IMR-90 (cell line): ENCODE measurements around the gene CSDE1. TPM values are rescaled to one million over a fixed set of nuclear protein-coding genes. Genes with fewer than 3 reads are reported as not detected.
"Not testable (repeated sequence)": the region's sequence is repeated elsewhere in the genome, so short reads cannot be mapped to it uniquely, and the experiment has no call there.

Experiments used
- ATAC-seq: fragments of 200-7000 bp; cut with Tn5 transposase; 2 replicates; pipeline ENCODE4 v1.9.1; 2020; ENCODE audit warnings: low read depth, mild to moderate bottlenecking, moderate library complexity
- BruUV-seq: library from RNA; stranded (reverse); fragments of 400-500 nt; replicated peaks from 2 replicates; lab custom pipeline; 2021; lab: Mats Ljungman, UMichigan
- CTCF ChIA-PET: fragments of 300-600 bp; formaldehyde crosslinking; extraction: SDS; loops from one replicate; lab custom pipeline; 2021; ENCODE audit warnings: antibody characterized with exemption; lab: Yijun Ruan, JAX
- POLR2A ChIA-PET: fragments of 300-600 bp; sonication (Branson Sonifier 250); formaldehyde crosslinking; loops from one replicate; lab custom pipeline; 2022; ENCODE audit warnings: antibody characterized with exemption; ENCODE audit not compliant: unreplicated experiment; lab: Charles Lee
- DNase-seq: peaks from one replicate; pipeline ENCODE4 v3.0.0; 2013
- H2AFZ ChIP-seq: replicated peaks from 2 replicates; pipeline ENCODE3; 2013; ENCODE audit warnings: low read length, mild to moderate bottlenecking; ENCODE audit not compliant: poor library complexity
- H2AK5ac ChIP-seq: 2 replicates; pipeline ENCODE4 v1.6.1; 2013; ENCODE audit warnings: low read depth, low read length, inconsistent platforms
- H2AK9ac ChIP-seq: replicated peaks from 2 replicates; pipeline ENCODE3; 2013; ENCODE audit warnings: mild to moderate bottlenecking, low read depth, low read length, moderate library complexity; ENCODE audit not compliant: poor library complexity
- H2BK120ac ChIP-seq: 2 replicates; pipeline ENCODE4 v1.6.1; 2013; ENCODE audit warnings: low read depth, low read length, inconsistent platforms
- H2BK15ac ChIP-seq: 3 replicates; pipeline ENCODE4 v1.6.1; 2013; ENCODE audit warnings: low read depth, low read length, inconsistent platforms
- H2BK20ac ChIP-seq: 2 replicates; pipeline ENCODE4 v1.6.1; 2013; ENCODE audit warnings: low read depth, mild to moderate bottlenecking, inconsistent platforms, low read length, moderate library complexity
- H2BK5ac ChIP-seq: 2 replicates; pipeline ENCODE4 v1.6.1; 2013; ENCODE audit warnings: mild to moderate bottlenecking, low read depth, low read length, inconsistent platforms; ENCODE audit not compliant: poor library complexity, severe bottlenecking
- H3K14ac ChIP-seq: replicated peaks from 2 replicates; pipeline ENCODE4 v1.6.1; 2013; ENCODE audit warnings: low read depth, low read length, inconsistent platforms
- H3K18ac ChIP-seq: 2 replicates; pipeline ENCODE4 v1.6.1; 2013; ENCODE audit warnings: low read depth, low read length, control low read depth
- H3K23ac ChIP-seq: 2 replicates; pipeline ENCODE4 v1.6.1; 2013; ENCODE audit warnings: low read depth, low read length, inconsistent platforms
- H3K27ac ChIP-seq: 2 replicates; pipeline ENCODE4 v1.5.1; 2013; ENCODE audit warnings: mild to moderate bottlenecking, control low read depth, low read length; ENCODE audit not compliant: insufficient read depth
- H3K27me3 ChIP-seq: 2 replicates; pipeline ENCODE4 v1.6.1; 2013; ENCODE audit warnings: low read length; ENCODE audit not compliant: control insufficient read depth, insufficient read depth
- H3K36me3 ChIP-seq: 2 replicates; pipeline ENCODE4 v1.6.1; 2013; ENCODE audit warnings: low read length, mixed read lengths; ENCODE audit not compliant: control insufficient read depth, insufficient read depth
- H3K4ac ChIP-seq: 2 replicates; pipeline ENCODE4 v1.6.1; 2013; ENCODE audit warnings: low read depth, low read length, inconsistent platforms
- H3K4me1 ChIP-seq: 2 replicates; pipeline ENCODE4 v1.6.1; 2013; ENCODE audit warnings: low read length, mixed read lengths; ENCODE audit not compliant: control insufficient read depth, insufficient read depth
- H3K4me2 ChIP-seq: 2 replicates; pipeline ENCODE4 v1.6.1; 2013; ENCODE audit warnings: low read depth, mild to moderate bottlenecking, control low read depth, low read length, moderate library complexity
- H3K4me3 ChIP-seq: 2 replicates; pipeline ENCODE4 v1.5.1; 2013; ENCODE audit warnings: low read depth, mild to moderate bottlenecking, control low read depth, low read length, moderate library complexity; ENCODE audit not compliant: insufficient read depth
- H3K56ac ChIP-seq: 2 replicates; pipeline ENCODE4 v1.6.1; 2013; ENCODE audit warnings: low read length, inconsistent platforms; ENCODE audit not compliant: insufficient read depth; ENCODE audit errors: extremely low read depth
- H3K79me1 ChIP-seq, 2 experiments: 2 replicates each; pipeline ENCODE4 v1.6.1; 2013; ENCODE audit warnings: low read length in 2 of 2, inconsistent platforms in 1 of 2, low read depth in 1 of 2
- H3K9ac ChIP-seq: 2 replicates; pipeline ENCODE4 v1.6.1; 2013; ENCODE audit warnings: low read depth, low read length, control low read depth
- H3K9me1 ChIP-seq: 2 replicates; pipeline ENCODE4 v1.6.1; 2013; ENCODE audit warnings: low read length, inconsistent platforms; ENCODE audit not compliant: insufficient read depth
- H3K9me3 ChIP-seq: 2 replicates; pipeline ENCODE4 v1.6.1; 2013; ENCODE audit warnings: low read length; ENCODE audit not compliant: control insufficient read depth, insufficient read depth
- H4K20me1 ChIP-seq: 2 replicates; pipeline ENCODE4 v1.6.1; 2013; ENCODE audit warnings: low read length, inconsistent platforms; ENCODE audit not compliant: insufficient read depth
- H4K5ac ChIP-seq: 2 replicates; pipeline ENCODE4 v1.6.1; 2013; ENCODE audit warnings: mild to moderate bottlenecking, low read depth, low read length, control low read depth
- H4K8ac ChIP-seq, 2 experiments: 2 replicates each; pipeline ENCODE4 v1.6.1; 2013; ENCODE audit warnings: low read depth in 2 of 2, low read length in 2 of 2, control low read depth in 1 of 2, inconsistent platforms in 1 of 2
- H4K91ac ChIP-seq: 2 replicates; pipeline ENCODE4 v1.6.1; 2013; ENCODE audit warnings: low read depth, low read length, inconsistent platforms; ENCODE audit not compliant: insufficient read depth
- WGBS, 2 experiments: methylation state at CpG; one replicate each; pipeline versions ENCODE4 v1.1.5 to v1.1.7; 2013; ENCODE audit warnings: missing lambda C conversion rate in 2 of 2; ENCODE audit not compliant: insufficient read length in 1 of 2; ENCODE audit errors: extremely low coverage in 2 of 2; 5-methylcytosine and 5-hydroxymethylcytosine counted together
- dilution Hi-C: fragments of 300-500 bp; cut with HindIII; formaldehyde crosslinking; loops from one replicate; pipeline ENCODE4 v1.14.3; 2018; ENCODE audit warnings: low sequenced_read_pairs; ENCODE audit not compliant: unreplicated experiment
- in situ Hi-C: fragments of 300-500 bp; cut with MboI; formaldehyde crosslinking; loops from 3 replicates; pipeline ENCODE4 v1.14.3; 2019; ENCODE audit warnings: low sequenced_read_pairs, inconsistent platforms, mixed read lengths
- intact Hi-C: fragments of 100-400 bp; cut with micrococcal nuclease; formaldehyde crosslinking; loops from 2 replicates; pipeline ENCODE4 v1.10.0; 2022
- polyA plus RNA-seq, 3 experiments: library from polyadenylated mRNA; depleted of rRNA; stranded (reverse); fragments of >200 nt; gene quantifications; 2 replicates each; pipeline ENCODE4 v1.2.3, GENCODE V29; 2012; ENCODE audit warnings: low replicate concordance in 1 of 3
- total RNA-seq: library from RNA; depleted of rRNA; stranded (reverse); fragments of >200 nt; gene quantifications from 2 replicates; pipeline ENCODE4 v1.2.3, GENCODE V29; 2012

Gene CSDE1
- total and polyA plus RNA-seq, 2 of the 4 experiments (the other 2 are of a cell fraction), result 190 to 879 TPM

DNA sequence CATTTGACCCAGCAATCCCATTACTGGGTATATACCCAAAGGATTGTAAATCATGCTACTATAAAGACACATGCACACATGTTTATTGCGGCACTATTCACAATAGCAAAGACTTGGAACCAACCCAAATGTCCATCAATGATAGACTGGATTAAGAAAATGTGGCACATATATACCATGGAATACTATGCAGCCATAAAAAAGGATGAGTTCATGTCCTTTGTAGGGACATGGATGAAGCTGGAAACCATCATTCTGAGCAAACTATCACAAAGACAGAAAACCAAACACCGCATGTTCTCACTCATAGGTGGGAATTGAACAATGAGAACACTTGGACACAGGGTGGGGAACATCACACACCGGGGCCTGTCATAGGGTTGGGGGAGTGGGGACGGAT lies 18.9 kb upstream of the CSDE1 start:
- intact Hi-C loops, H2AK5ac ChIP-seq, H2BK5ac ChIP-seq, ATAC-seq, H3K4me1 ChIP-seq, H2BK20ac ChIP-seq, H2AFZ ChIP-seq, dilution Hi-C loops, H3K9me3 ChIP-seq, H4K5ac ChIP-seq, H3K14ac ChIP-seq, H3K4me2 ChIP-seq, in situ Hi-C loops, H4K20me1 ChIP-seq, H2BK15ac ChIP-seq, H3K27ac ChIP-seq, DNase-seq, H2AK9ac ChIP-seq, H3K27me3 ChIP-seq, H3K4me3 ChIP-seq, CTCF ChIA-PET, H3K4ac ChIP-seq, H3K23ac ChIP-seq, BruUV-seq, H3K9ac ChIP-seq, H4K91ac ChIP-seq, H2BK120ac ChIP-seq, H3K56ac ChIP-seq, H3K9me1 ChIP-seq, H4K8ac ChIP-seq, H3K18ac ChIP-seq, POLR2A ChIA-PET: not testable (repeated sequence)
- WGBS, 2 experiments, result no CpG with 5 or more reads among the region's 4 CpGs
- H3K79me1 ChIP-seq, result peaks cover 8 to 19% of the 10 kb centered on the region in 2 experiments; a peak in 3 of 4 replicates
- H3K36me3 ChIP-seq, result peaks cover 12% of the 10 kb centered on the region
